B cell (primary cell): ENCODE data around the gene UGDH. TPM values are rescaled to one million over a fixed set of nuclear protein-coding genes. Genes with fewer than 3 reads are reported as not detected.

Experiments used
- ATAC-seq: fragments of 200-7000 bp; cut with Tn5 transposase; one replicate; pipeline ENCODE4 v1.10.0; 2021; ENCODE audit warnings: low read depth, mild to moderate bottlenecking, moderate number of reproducible peaks, moderate library complexity
- CTCF ChIA-PET: fragments of 350-600 bp; sonication (Branson Sonifier 250); formaldehyde crosslinking; loops from one replicate; lab custom pipeline; 2021; ENCODE audit warnings: antibody characterized with exemption, inconsistent platforms; lab: Charles Lee
- POLR2A ChIA-PET: fragments of 350-600 bp; sonication (Branson Sonifier 250); formaldehyde crosslinking; loops from one replicate; lab custom pipeline; 2021; ENCODE audit warnings: antibody characterized with exemption; lab: Charles Lee
- DNase-seq: peaks from one replicate; pipeline ENCODE4 v3.0.0; 2013
- H2AFZ ChIP-seq: 2 replicates; pipeline ENCODE4 v1.6.1; 2012; ENCODE audit warnings: mild to moderate bottlenecking, low read depth, low read length; ENCODE audit not compliant: insufficient read depth, poor library complexity, severe bottlenecking
- H3K27ac ChIP-seq, 2 donors: 1 replicate in 1 of 2; 2 replicates in 1 of 2; pipeline ENCODE4 v1.5.1; 2012 to 2013; ENCODE audit warnings: low read length in 2 of 2, mild to moderate bottlenecking in 2 of 2, moderate library complexity in 1 of 2
- H3K27me3 ChIP-seq, 4 experiments: fragments of 200-600 bp in 1 of 4; sonication (generic) in 1 of 4; replicated peaks in 1 of 4; 1 replicate in 2 of 4; 2 replicates in 2 of 4; pipeline versions ENCODE4 v1.6.1 to v1.7.0; 2013 to 2016; ENCODE audit warnings: low read length in 3 of 4, mild to moderate bottlenecking in 2 of 4, mixed read lengths in 1 of 4, moderate library complexity in 1 of 4; ENCODE audit not compliant: insufficient read depth in 4 of 4, control insufficient read depth in 3 of 4; ENCODE audit errors: control extremely low read depth in 1 of 4
- H3K36me3 ChIP-seq, 2 experiments: replicated peaks in 1 of 2; 1 replicate in 1 of 2; 2 replicates in 1 of 2; pipeline versions ENCODE4 v1.6.1 to v1.7.1; 2013; ENCODE audit warnings: low read length in 1 of 2; ENCODE audit not compliant: insufficient read depth in 2 of 2, control insufficient read depth in 1 of 2; ENCODE audit errors: control extremely low read depth in 1 of 2, extremely low read depth in 1 of 2
- H3K4me1 ChIP-seq, 2 donors: fragments of 200-600 bp in 1 of 2; sonication (generic) in 1 of 2; 1 replicate in 1 of 2; 2 replicates in 1 of 2; pipeline versions ENCODE4 v1.5.1 to v1.6.1; 2013 to 2017; ENCODE audit warnings: low read length in 2 of 2; ENCODE audit not compliant: control insufficient read depth in 2 of 2, insufficient read depth in 2 of 2
- H3K4me2 ChIP-seq: replicated peaks from 2 replicates; pipeline ENCODE3; 2012; ENCODE audit warnings: mild to moderate bottlenecking, low read depth, low read length; ENCODE audit not compliant: poor library complexity, severe bottlenecking
- H3K4me3 ChIP-seq, 5 experiments: fragments of 200-600 bp in 1 of 5; sonication (generic) in 1 of 5; 1 replicate in 3 of 5; 2 replicates in 2 of 5; pipeline versions ENCODE4 v1.5.1 to v1.7.0; 2011 to 2016; ENCODE audit warnings: low read length in 4 of 5, mild to moderate bottlenecking in 4 of 5, low read depth in 2 of 5, control low read depth in 1 of 5, moderate library complexity in 1 of 5; ENCODE audit not compliant: insufficient read depth in 1 of 5; ENCODE audit errors: control extremely low read depth in 1 of 5, extremely low read depth in 1 of 5
- H3K79me2 ChIP-seq: fragments of 200-600 bp; sonication (generic); one replicate; pipeline ENCODE4 v1.6.0; 2016; ENCODE audit warnings: low read length; ENCODE audit not compliant: control insufficient read depth, insufficient read depth
- H3K9ac ChIP-seq: fragments of 200-600 bp; sonication (generic); 2 replicates; pipeline ENCODE4 v1.6.1; 2017; ENCODE audit warnings: mild to moderate bottlenecking, low read length, moderate library complexity
- H3K9me3 ChIP-seq, 3 donors: one replicate each; pipeline versions ENCODE4 v1.6.1 to v1.7.1; 2013; ENCODE audit warnings: low read length in 2 of 3; ENCODE audit not compliant: control insufficient read depth in 2 of 3, insufficient read depth in 1 of 3; ENCODE audit errors: control extremely low read depth in 1 of 3
- H4K20me1 ChIP-seq: 2 replicates; pipeline ENCODE4 v1.6.0; 2012; ENCODE audit warnings: mild to moderate bottlenecking, low read length; ENCODE audit not compliant: insufficient read depth, control insufficient read depth, poor library complexity, severe bottlenecking
- H3K27ac Mint-ChIP-seq: one replicate; pipeline ENCODE4 v1.8.0; 2021; ENCODE audit warnings: mixed read lengths
- H3K27me3 Mint-ChIP-seq: one replicate; pipeline ENCODE4 v1.8.0; 2021; ENCODE audit warnings: mixed read lengths
- H3K4me1 Mint-ChIP-seq: one replicate; pipeline ENCODE4 v1.8.0; 2021; ENCODE audit warnings: mixed read lengths
- H3K4me3 Mint-ChIP-seq: one replicate; pipeline ENCODE4 v1.8.0; 2021; ENCODE audit warnings: mixed read lengths
- H3K9me3 Mint-ChIP-seq: one replicate; pipeline ENCODE4 v1.8.0; 2022; ENCODE audit warnings: mixed read lengths; ENCODE audit not compliant: insufficient read depth
- EZH2 ChIP-seq: IDR thresholded peaks from 2 replicates; pipeline ENCODE4 v1.6.1; 2012; ENCODE audit warnings: borderline replicate concordance, low read depth, mild to moderate bottlenecking, moderate library complexity, low read length; ENCODE audit not compliant: insufficient read depth, poor library complexity, severe bottlenecking
- WGBS: methylation state at CpG from one replicate; pipeline ENCODE4 v1.1.5; 2013; ENCODE audit warnings: missing lambda C conversion rate; ENCODE audit not compliant: insufficient coverage; 5-methylcytosine and 5-hydroxymethylcytosine counted together
- intact Hi-C: fragments of 100-400 bp; cut with micrococcal nuclease; formaldehyde crosslinking; loops from one replicate; pipeline ENCODE4 v1.10.0; 2022
- polyA minus RNA-seq: library from RNA; depleted of rRNA, polyadenylated mRNA; stranded (reverse); fragments of >200 nt; gene quantifications from 2 replicates; pipeline ENCODE4 v1.2.3, GENCODE V29; 2012
- polyA plus RNA-seq: library from polyadenylated mRNA; depleted of rRNA; stranded (reverse); fragments of >200 nt; gene quantifications from 2 replicates; pipeline ENCODE4 v1.2.3, GENCODE V29; 2012
- total RNA-seq, 2 donors: library from RNA; stranded (reverse); fragments of 120-200 nt in 1 of 2; gene quantifications; 1 replicate in 1 of 2; 2 replicates in 1 of 2; pipeline versions ENCODE4 v1.2.3 to v1.2.4, GENCODE V29; 2013 to 2022
- TF ChIP-seq, protein P1 (sequence below): fragments of 200-600 bp; IDR thresholded peaks from one replicate; pipeline ENCODE4 v1.8.0; 2022; ENCODE audit warnings: antibody characterized with exemption, mild to moderate bottlenecking

UGDH gene
- 18.5 and 25.4 TPM in 2 replicates for total RNA-seq
- 13.9 TPM for total RNA-seq (2013)
- 3.5 and 4.2 TPM in 2 replicates for polyA plus RNA-seq
- polyA minus RNA-seq, result 4.4 and 4.9 TPM in 2 replicates

DNA sequence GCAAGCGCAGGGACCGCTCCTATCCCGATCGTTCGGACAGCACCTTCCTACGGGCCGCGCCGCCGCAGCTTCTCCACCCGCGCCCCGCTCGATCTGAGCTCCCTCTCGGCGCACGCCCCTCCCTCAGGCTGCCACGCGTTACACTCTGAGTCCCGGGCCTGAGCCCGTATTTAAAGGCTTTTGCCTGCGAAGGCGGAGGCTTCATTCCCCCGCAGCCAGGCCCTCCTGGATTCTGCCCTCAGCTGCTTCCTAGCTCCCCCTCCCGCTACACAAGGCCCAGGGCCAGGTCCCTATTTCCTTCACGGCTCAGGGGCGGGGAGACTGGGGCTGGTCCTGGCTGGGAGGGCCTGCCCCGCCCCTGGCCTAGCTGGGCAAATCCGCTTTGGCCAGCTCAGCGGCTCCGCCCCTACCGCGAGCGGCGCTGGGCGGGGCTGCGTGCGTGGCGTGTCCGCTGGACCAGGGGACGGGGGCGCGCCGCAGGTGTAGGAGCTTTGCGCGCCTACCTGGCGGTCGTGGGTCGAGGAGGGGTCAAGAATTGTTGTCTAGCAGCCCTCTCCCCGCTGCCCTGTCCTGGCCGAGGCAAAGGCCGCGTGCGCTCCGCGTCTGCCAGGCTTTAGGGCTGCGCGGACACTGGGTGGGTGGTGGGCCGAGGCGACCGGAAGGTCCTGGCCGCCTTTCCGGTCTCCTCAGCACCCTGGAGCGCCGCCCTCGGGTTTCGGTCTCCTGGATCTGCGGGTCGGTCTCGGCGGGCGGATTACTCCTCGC, at the start of gene UGDH:
TSS of gene UGDH (minus strand) at position 144 of the 765 bp plus-strand sequence. CDS start 5,927 bp downstream, outside the sequence.
- H3K4me2 ChIP-seq, result peak within 1 kb of the TSS; percentile 92
- H3K9me3 ChIP-seq, result peaks cover 1 to 13% (median 3%) of the 10 kb centered on the region in 3 donors
- Mint-ChIP-seq H3K4me1 (peaks cover 21% of the 10 kb centered on the region), H3K27ac (peak within 1 kb of the TSS; percentile 96), H3K9me3 (peaks cover 3% of the 10 kb centered on the region), H3K4me3 (peak within 1 kb of the TSS; percentile 98), H3K27me3 (no peaks in the 10 kb centered on the region)
- H3K27me3 ChIP-seq, result no peaks in the 10 kb centered on the region
- peak within 1 kb of the TSS; percentile 95 for H2AFZ ChIP-seq
- POLR2A ChIA-PET, result interaction anchor here (0.5 to 2.2 kb wide), 4 partner anchors 44 to 114 kb away, joined by 3 to 26 read pairs (median 11); partner anchors contain the start of gene SMIM14
- H3K36me3 ChIP-seq, result no peaks in the 10 kb centered on the region
- ATAC-seq (peak; percentile 99), DNase-seq (peak; percentile 93)
- intact Hi-C loops, result loop anchor here (1.0 to 2.0 kb wide), 5 partner anchors 41 to 449 kb away; partner anchors contain the start of gene UBE2K
- H3K79me2 ChIP-seq, result peaks cover 41% of the 10 kb centered on the region
- peaks cover 14 to 15% of the 10 kb centered on the region in 2 donors for H3K4me1 ChIP-seq
- H4K20me1 ChIP-seq, result no peaks in the 10 kb centered on the region
- TF ChIP-seq, protein P1, sequence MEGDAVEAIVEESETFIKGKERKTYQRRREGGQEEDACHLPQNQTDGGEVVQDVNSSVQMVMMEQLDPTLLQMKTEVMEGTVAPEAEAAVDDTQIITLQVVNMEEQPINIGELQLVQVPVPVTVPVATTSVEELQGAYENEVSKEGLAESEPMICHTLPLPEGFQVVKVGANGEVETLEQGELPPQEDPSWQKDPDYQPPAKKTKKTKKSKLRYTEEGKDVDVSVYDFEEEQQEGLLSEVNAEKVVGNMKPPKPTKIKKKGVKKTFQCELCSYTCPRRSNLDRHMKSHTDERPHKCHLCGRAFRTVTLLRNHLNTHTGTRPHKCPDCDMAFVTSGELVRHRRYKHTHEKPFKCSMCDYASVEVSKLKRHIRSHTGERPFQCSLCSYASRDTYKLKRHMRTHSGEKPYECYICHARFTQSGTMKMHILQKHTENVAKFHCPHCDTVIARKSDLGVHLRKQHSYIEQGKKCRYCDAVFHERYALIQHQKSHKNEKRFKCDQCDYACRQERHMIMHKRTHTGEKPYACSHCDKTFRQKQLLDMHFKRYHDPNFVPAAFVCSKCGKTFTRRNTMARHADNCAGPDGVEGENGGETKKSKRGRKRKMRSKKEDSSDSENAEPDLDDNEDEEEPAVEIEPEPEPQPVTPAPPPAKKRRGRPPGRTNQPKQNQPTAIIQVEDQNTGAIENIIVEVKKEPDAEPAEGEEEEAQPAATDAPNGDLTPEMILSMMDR, result no peak
- under 1% methylated on average over 73 of the region's 73 CpGs for WGBS
- H3K9ac ChIP-seq, result peak within 1 kb of the TSS; percentile 84
- CTCF ChIA-PET, result interaction anchor here (0.8 to 2.1 kb wide), 9 partner anchors 15 to 447 kb away, joined by 3 to 22 read pairs (median 5); partner anchors contain the start of genes SMIM14 and UBE2K
- peak within 1 kb of the TSS; percentile 46 to 98 (median 72) for H3K4me3 ChIP-seq
- H3K27ac ChIP-seq, result peak within 1 kb of the TSS; percentile 51 to 86

DNA sequence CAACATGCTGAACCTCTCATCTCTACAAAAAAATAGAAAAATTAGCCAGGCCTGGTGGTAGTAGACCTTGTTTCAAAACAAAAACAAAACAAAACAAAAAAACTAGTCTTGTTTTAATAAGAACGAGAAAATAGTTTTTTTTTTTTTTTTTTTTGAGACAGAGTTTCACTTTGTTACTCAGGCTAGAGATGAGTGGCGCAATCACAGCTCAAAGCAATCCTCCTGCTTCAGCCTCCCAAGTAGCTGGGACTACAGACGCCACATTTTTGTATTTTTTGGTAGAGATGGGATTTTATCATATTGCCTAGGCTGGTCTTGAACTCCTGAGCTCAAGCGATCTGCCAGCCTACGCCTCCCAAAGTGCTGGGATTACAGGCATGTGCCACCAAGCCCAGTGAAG, 47.7 kb upstream of the UGDH start:
- POLR2A ChIA-PET, result interaction anchor here (0.6 to 0.8 kb wide), 2 partner anchors 48 to 64 kb away, joined by 3 read pairs; partner anchors contain the start of gene SMIM14
- H3K79me2 ChIP-seq, result peaks cover 62% of the 10 kb centered on the region
- Mint-ChIP-seq H3K27me3 (no peaks in the 10 kb centered on the region), H3K4me3 (no peak overlapping the region), H3K27ac (peak overlapping the region; percentile 46), H3K9me3 (no peaks in the 10 kb centered on the region), H3K4me1 (peaks cover 26% of the 10 kb centered on the region)
- no peak overlapping the region for H2AFZ ChIP-seq
- no peak for ATAC-seq
- no peak overlapping the region for H3K9ac ChIP-seq
- H3K4me1 ChIP-seq, result peaks cover 0 to 5% of the 10 kb centered on the region in 2 donors
- no peaks in the 10 kb centered on the region for H4K20me1 ChIP-seq
- no peaks in the 10 kb centered on the region for H3K9me3 ChIP-seq
- peaks cover 2 to 21% of the 10 kb centered on the region in 2 experiments for H3K36me3 ChIP-seq
- H3K4me3 ChIP-seq, result no peak overlapping the region
- no peak overlapping the region for H3K4me2 ChIP-seq
- no peaks in the 10 kb centered on the region for H3K27me3 ChIP-seq
- intact Hi-C loops, result no loop called here
- DNase-seq, result no peak
- H3K27ac ChIP-seq, result peak overlapping the region in 1 of 2 donors; percentile 46
- no peak for TF ChIP-seq EZH2
- TF ChIP-seq, protein P1, result no peak
- CTCF ChIA-PET, result interaction anchor here (0.9 to 1.0 kb wide), 2 partner anchors 84 to 120 kb away, joined by 3 read pairs; no protein-coding TSS in a partner anchor
- WGBS, result no CpG with 5 or more reads among the region's 5 CpGs
